BLaER1 treated with 17β-estradiol and CSF1 and Interleukin-3, amounts not matched to agents 10 nM and 100 nM (cell line): ENCODE data around the gene PDE4B.
"Not testable (repeated sequence)": the region's sequence is repeated elsewhere in the genome, so short reads cannot be mapped to it uniquely, and the experiment has no call there.

ENCODE experiments used
- H3K27ac ChIP-seq, 11 experiments: shearing (Covaris generic); formaldehyde crosslinking; 2 replicates each; pipeline ENCODE4 v1.8.1; 2022
- H3K27me3 ChIP-seq, 11 experiments: shearing (Covaris generic); formaldehyde crosslinking; 2 replicates each; pipeline ENCODE4 v1.8.1; 2022
- H3K36me3 ChIP-seq, 11 experiments: shearing (Covaris generic); formaldehyde crosslinking; 2 replicates each; pipeline ENCODE4 v1.8.1; 2022
- H3K4me1 ChIP-seq, 10 experiments: shearing (Covaris generic); formaldehyde crosslinking; 2 replicates each; pipeline ENCODE4 v1.8.1; 2022
- H3K4me2 ChIP-seq, 11 experiments: shearing (Covaris generic); formaldehyde crosslinking; 2 replicates each; pipeline ENCODE4 v1.8.1; 2022
- H3K4me3 ChIP-seq, 10 experiments: shearing (Covaris generic); formaldehyde crosslinking; 2 replicates each; pipeline ENCODE4 v1.8.1; 2022
- H3K9ac ChIP-seq, 11 experiments: shearing (Covaris generic); formaldehyde crosslinking; 2 replicates each; pipeline ENCODE4 v1.8.1; 2022
- H3K9me3 ChIP-seq, 11 experiments: shearing (Covaris generic); formaldehyde crosslinking; replicated peaks in 1 of 11; 2 replicates each; pipeline ENCODE4 v1.8.1; 2022
- H4K20me1 ChIP-seq, 11 experiments: shearing (Covaris generic); formaldehyde crosslinking; 2 replicates each; pipeline ENCODE4 v1.8.1; 2022
- Cebpa-rat ChIP-seq, 11 experiments: shearing (Covaris generic); IDR thresholded peaks; 2 replicates each; pipeline ENCODE4 v1.8.1; 2022

PDE4B gene

GRCh38 chr1:66312271-66312990 is 519.7 kb downstream of the PDE4B start:
- no peak overlapping the region for H3K4me3 ChIP-seq
- H3K4me1 ChIP-seq: peaks cover 7 to 32% (median 10%) of the 10 kb centered on the region in 10 experiments; a peak in 19 of 20 replicates
- H3K27me3 ChIP-seq: no peaks in the 10 kb centered on the region
- H3K36me3 ChIP-seq: no peaks in the 10 kb centered on the region
- H4K20me1 ChIP-seq: no peaks in the 10 kb centered on the region
- H3K27ac ChIP-seq: no peak overlapping the region
- no peak overlapping the region for H3K9ac ChIP-seq
- no peak for TF ChIP-seq Cebpa-rat (IDR thresholded peaks at IDR 0.05)
- no peak overlapping the region for H3K4me2 ChIP-seq
- no peaks in the 10 kb centered on the region for H3K9me3 ChIP-seq

GRCh38 chr1:66313429-66313828 is 520.7 kb downstream of the PDE4B start:
- Histone ChIP-seq H3K4me1 (peaks cover 7 to 34% (median 10%) of the 10 kb centered on the region in 10 experiments; a peak in 19 of 20 replicates), H3K27me3 (no peaks in the 10 kb centered on the region), H3K9ac (no peak overlapping the region), H3K9me3 (no peaks in the 10 kb centered on the region), H3K4me2 (peak overlapping the region in 2 of 11 experiments; percentile 4 to 36; a peak in 3 of 22 replicates), H3K27ac (no peak overlapping the region), H3K4me3 (no peak overlapping the region), H4K20me1 (no peaks in the 10 kb centered on the region), H3K36me3 (no peaks in the 10 kb centered on the region)
- no peak for TF ChIP-seq Cebpa-rat (IDR thresholded peaks at IDR 0.05)

- Histone ChIP-seq H3K27ac (no peak overlapping the region), H3K9me3 (no peaks in the 10 kb centered on the region), H3K36me3 (no peaks in the 10 kb centered on the region), H4K20me1 (no peaks in the 10 kb centered on the region), H3K4me2 (peak overlapping the region in 5 of 11 experiments; percentile 19 to 57 (median 43); a peak in 9 of 22 replicates), H3K4me1 (peaks cover 7 to 34% (median 10%) of the 10 kb centered on the region in 10 experiments; a peak in 19 of 20 replicates), H3K27me3 (no peaks in the 10 kb centered on the region), H3K9ac (no peak overlapping the region), H3K4me3 (no peak overlapping the region)
- TF ChIP-seq Cebpa-rat (IDR thresholded peaks at IDR 0.05): no peak
These were observed 523.0 kb downstream of the PDE4B start for GRCh38 chr1:66315671-66316070.

DNA sequence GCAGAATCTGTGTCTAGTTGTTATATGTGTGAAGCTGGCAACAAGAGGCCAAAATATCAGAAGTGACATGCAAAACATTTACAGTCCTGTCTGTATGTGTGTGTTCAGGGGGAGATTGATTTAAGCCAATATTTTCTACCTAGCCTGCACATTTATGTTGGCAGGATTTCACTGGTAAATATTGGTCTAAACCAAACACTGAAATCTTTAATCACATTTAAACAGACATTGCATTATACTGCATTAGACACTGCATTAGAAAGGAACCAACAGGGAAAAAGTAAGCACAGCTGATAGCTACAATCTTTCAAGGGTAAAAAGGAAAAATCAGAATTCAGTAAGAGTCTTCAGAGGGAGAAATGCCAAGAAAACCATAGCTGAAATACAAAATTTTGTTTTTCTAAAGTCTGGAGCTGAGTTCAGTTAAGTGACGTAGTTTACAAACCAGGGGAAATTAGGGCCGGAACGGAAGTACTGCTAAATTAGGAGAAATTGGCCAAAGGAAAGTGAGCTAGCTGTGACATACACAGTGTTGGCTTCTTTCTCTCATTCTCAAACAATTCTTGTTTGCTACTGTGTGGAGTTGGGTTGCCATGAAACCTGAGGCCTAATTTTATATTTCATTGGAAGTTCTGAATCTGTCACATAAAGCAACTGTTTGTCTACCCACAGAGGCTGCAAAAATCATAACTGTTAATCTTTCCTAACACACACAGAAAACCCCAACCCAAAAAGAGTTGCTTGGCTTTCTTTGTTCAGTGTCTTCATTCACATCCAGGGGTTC is 524.0 kb downstream of the PDE4B start:
- no peak for TF ChIP-seq Cebpa-rat (IDR thresholded peaks at IDR 0.05)
- Histone ChIP-seq H3K27ac (peak overlapping the region in 2 of 11 experiments; percentile 2 to 37; a peak in 2 of 22 replicates), H4K20me1 (no peaks in the 10 kb centered on the region), H3K4me2 (peak overlapping the region; percentile 16 to 56 (median 39); a peak in 20 of 22 replicates), H3K27me3 (no peaks in the 10 kb centered on the region), H3K9ac (no peak overlapping the region), H3K4me1 (peaks cover 7 to 34% (median 10%) of the 10 kb centered on the region in 10 experiments; a peak in 19 of 20 replicates), H3K9me3 (peaks cover 0 to under 1% (median 0%) of the 10 kb centered on the region in 11 experiments; a peak in 1 of 22 replicates), H3K36me3 (no peaks in the 10 kb centered on the region), H3K4me3 (no peak overlapping the region)

GRCh38 chr1:66317248-66317515 is 524.5 kb downstream of the PDE4B start:
- Histone ChIP-seq H3K4me1 (peaks cover 7 to 34% (median 10%) of the 10 kb centered on the region in 10 experiments; a peak in 19 of 20 replicates), H3K4me3 (no peak overlapping the region), H3K36me3 (no peaks in the 10 kb centered on the region), H4K20me1 (no peaks in the 10 kb centered on the region), H3K4me2 (peak overlapping the region; percentile 16 to 56 (median 39); a peak in 20 of 22 replicates), H3K27ac (peak overlapping the region in 2 of 11 experiments; percentile 2 to 37; a peak in 2 of 22 replicates), H3K27me3 (no peaks in the 10 kb centered on the region), H3K9ac (no peak overlapping the region), H3K9me3 (peaks cover 0 to 4% (median 0%) of the 10 kb centered on the region in 11 experiments; a peak in 1 of 22 replicates)
- TF ChIP-seq Cebpa-rat (IDR thresholded peaks at IDR 0.05): no peak

- Histone ChIP-seq H3K4me1 (peaks cover 7 to 29% (median 10%) of the 10 kb centered on the region in 10 experiments; a peak in 19 of 20 replicates), H3K9ac (no peak overlapping the region), H4K20me1 (no peaks in the 10 kb centered on the region), H3K36me3 (no peaks in the 10 kb centered on the region), H3K4me2 (no peak overlapping the region), H3K4me3 (no peak overlapping the region), H3K27me3 (no peaks in the 10 kb centered on the region), H3K27ac (no peak overlapping the region), H3K9me3 (peaks cover 0 to 4% (median 0%) of the 10 kb centered on the region in 11 experiments; a peak in 1 of 22 replicates)
- no peak for TF ChIP-seq Cebpa-rat (IDR thresholded peaks at IDR 0.05)
These were observed 527.5 kb downstream of the PDE4B start for GRCh38 chr1:66320231-66320630.

- H3K36me3 ChIP-seq, H4K20me1 ChIP-seq, H3K4me1 ChIP-seq, H3K27me3 ChIP-seq, H3K27ac ChIP-seq, H3K4me3 ChIP-seq, H3K9me3 ChIP-seq, H3K9ac ChIP-seq: not testable (repeated sequence)
- H3K4me2 ChIP-seq: peak overlapping the region in 1 of 11 experiments; percentile 12; a peak in 1 of 22 replicates
These were observed 529.8 kb downstream of the PDE4B start for GRCh38 chr1:66322462-66322861.

DNA sequence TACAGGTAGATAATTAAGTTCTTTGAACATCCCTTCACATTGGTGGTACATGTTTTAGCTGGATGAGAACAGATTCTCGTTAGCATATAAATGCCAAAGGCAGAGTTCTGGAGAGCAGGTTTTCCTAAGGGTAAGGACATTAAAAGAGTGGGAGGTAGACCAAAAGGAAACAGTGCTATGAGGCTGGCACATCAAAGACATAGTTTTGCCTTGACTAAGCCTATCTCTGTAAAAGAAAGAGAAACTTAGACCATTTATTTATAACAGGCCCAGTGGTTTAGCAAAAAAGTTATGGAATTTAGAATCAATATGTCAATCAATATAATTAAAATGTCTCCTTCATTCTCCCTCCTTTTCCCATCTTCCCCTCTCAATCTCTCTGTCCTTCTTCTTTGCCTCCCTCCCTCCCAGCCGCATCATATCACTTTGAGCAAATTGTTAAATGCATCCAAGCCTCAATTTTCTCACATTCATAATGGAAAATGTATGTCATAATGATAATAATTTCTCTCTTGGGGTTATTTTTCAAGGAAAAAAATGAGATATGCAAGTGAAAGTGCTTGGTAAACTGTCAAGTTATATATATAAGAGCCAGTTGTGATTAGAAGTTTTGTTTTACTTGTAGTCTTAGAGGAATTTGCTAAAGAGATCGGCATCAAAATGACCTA is 531.4 kb downstream of the PDE4B start:
- no peak overlapping the region for H3K4me3 ChIP-seq
- no peaks in the 10 kb centered on the region for H4K20me1 ChIP-seq
- no peaks in the 10 kb centered on the region for H3K27me3 ChIP-seq
- H3K4me2 ChIP-seq: no peak overlapping the region
- no peak overlapping the region for H3K9ac ChIP-seq
- no peak for TF ChIP-seq Cebpa-rat (IDR thresholded peaks at IDR 0.05)
- no peaks in the 10 kb centered on the region for H3K36me3 ChIP-seq
- no peak overlapping the region for H3K27ac ChIP-seq
- H3K9me3 ChIP-seq: peaks cover 0 to 4% (median 0%) of the 10 kb centered on the region in 11 experiments; a peak in 1 of 22 replicates
- peaks cover 0 to 24% (median 16%) of the 10 kb centered on the region in 10 experiments; a peak in 13 of 20 replicates for H3K4me1 ChIP-seq
